HG02763 (cell line): ENCODE measurements around the gene PLPPR5.
"Not testable (repeated sequence)": the region's sequence is repeated elsewhere in the genome, so short reads cannot be mapped to it uniquely, and the experiment has no call there.

Source experiments
- ATAC-seq: cut with Tn5 transposase; IDR thresholded peaks from one replicate; pipeline ENCODE4 v1.9.1; 2021; ENCODE audit warnings: mild to moderate bottlenecking, moderate library complexity; ENCODE audit not compliant: unreplicated experiment

PLPPR5 gene, protein sequence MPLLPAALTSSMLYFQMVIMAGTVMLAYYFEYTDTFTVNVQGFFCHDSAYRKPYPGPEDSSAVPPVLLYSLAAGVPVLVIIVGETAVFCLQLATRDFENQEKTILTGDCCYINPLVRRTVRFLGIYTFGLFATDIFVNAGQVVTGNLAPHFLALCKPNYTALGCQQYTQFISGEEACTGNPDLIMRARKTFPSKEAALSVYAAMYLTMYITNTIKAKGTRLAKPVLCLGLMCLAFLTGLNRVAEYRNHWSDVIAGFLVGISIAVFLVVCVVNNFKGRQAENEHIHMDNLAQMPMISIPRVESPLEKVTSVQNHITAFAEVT

DNA sequence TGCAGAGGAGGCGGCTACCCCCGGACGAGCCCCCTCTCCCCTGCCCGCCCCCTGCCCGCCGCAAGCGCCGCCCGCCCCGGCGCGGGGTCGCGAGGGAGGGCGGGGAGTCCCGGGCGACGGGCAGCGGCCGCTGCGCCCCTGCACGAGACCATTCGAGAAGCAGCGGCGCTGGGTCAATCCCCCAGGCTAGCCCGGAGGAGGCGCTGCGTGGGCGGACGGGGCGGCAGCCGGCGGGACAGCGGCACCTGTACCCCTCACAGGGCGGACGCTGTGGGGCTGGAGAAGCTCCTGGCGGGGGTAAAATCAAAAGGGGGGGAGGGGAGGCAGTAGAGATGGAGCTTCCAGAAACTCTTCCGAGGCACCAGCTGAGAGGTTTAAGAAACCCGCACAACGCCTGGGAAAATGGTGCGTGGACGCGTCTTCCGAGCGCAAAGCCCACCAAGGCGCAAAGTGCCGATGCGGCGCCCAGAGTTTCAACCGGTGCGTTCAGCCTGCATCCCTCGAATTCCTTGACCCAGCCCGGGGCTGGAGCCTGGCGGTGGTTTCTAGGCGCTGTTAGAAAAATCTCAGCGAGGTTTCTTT is at the start of gene PLPPR5:
Gene PLPPR5 (minus strand): TSS at position 1 of the 582 bp plus-strand sequence. CDS start 190 bp downstream, outside the sequence.
- no peak for ATAC-seq

DNA sequence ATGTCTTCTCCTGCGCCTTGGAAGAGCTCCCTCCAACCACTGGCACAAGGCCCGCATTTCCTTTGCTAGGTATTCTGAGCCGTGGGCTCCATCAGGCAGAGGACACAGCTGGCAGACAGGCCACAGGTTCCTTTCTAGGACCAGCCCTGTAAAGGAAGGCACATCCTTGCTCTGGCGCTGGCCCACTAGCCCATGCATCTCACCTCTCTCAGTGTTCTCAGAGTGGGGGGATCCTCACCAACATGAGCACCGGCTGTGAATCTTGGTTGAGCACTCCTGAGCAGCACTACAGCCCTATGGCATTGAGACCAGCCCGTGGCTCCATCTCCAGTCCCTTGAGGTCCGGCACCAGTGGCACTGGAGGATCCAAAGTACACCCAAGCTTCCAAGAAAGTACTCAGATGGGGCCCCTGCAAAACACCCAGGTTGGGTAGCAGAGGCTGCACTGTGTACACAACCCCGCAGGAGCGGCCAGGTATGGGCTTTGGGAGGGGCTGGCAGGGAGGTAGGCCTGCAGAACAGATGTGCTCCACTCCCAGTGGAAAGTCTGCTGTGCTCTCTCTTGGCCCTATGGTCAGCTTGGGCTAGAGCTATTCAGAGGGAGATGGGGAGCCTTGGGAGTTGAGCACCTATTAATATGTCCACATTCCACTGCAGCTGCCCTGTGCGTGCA is 47.1 kb upstream of the PLPPR5 start:
- ATAC-seq = no peak

DNA sequence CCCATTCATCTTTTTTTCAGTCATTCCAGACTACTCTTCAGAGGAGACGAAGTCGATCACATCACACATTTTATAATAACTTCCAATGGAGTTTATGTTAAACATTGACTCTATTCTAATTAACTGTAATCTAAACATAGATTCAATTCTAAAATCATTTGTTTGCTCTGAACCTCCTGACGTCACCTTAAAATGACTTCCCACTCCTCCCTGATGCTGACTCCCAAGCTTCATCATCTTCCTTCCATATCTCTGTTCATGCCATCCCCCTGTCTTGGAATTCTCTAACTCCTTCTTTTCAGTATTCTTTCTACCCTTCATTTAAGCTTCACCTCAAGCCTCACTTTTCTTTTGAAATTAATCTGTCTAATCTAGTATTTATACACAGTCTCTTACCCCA is 45.1 kb upstream of the PLPPR5 start:
- ATAC-seq = no peak

- ATAC-seq = not testable (repeated sequence)
Measured at GRCh38 chr1:99036746-99037145, 32.1 kb upstream of the PLPPR5 start.

DNA sequence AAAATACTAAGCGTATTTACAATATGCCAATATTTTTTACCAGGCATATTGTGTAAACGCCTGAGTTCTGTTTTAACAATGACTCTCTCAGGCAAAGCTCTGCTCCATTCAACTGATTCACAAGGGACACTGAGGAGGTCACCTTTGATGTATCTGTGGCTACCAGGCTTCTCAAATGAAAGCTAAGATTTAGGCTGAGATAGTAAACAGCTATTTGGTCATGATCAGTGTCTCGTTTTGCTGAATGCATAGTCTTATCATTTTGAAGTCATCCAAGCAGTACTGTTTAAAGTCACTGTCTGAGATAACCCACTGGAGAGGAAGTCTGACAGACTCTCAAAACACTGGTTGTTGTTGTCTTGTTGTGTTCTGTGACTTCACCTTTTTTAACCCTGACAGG is 13.7 kb upstream of the PLPPR5 start:
- ATAC-seq = no peak

GRCh38 chr1:99017655-99018054 is 13.0 kb upstream of the PLPPR5 start:
- no peak for ATAC-seq

- no peak for ATAC-seq
Measured at GRCh38 chr1:99010679-99011078, 6.0 kb upstream of the PLPPR5 start.

- ATAC-seq = no peak
Measured at GRCh38 chr1:99007366-99007765, 2.7 kb upstream of the PLPPR5 start.

GRCh38 chr1:99005537-99005942 is 879 bp upstream of the PLPPR5 start:
- ATAC-seq = no peak

- no peak for ATAC-seq
Measured at GRCh38 chr1:99004254-99004860, 304 bp downstream of the PLPPR5 start.

DNA sequence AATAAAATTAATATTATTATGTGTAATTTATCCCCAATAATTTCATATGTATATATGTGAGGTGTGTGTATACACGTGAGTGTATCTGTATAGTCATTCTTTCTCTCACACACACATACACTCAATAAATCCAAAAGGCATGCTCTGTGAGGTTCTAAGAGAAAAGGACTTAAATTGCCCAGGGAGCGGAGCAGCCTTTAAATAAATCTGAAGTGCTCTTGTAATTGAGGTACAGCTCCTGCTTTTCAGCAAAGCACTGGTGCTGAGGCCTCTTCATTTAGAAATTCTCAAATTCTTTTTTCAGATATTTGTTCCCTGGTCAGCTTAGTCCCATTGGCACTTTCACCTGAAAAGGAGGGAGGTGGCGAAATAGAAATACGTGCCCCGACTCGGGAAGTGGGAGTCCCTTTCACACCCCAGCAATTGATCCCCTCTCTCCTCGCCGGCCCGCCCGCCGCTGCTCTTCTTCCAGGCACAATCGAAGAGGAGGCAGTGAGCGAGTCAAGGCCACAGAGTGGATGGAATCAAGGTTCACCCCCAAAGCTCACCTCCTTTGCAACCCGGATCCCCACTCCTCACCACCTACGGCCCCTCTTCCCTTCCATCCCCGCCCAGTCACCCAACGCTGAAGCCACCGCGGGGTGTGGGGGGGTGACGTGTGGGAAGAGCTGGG is 944 bp downstream of the PLPPR5 start:
- no peak for ATAC-seq

DNA sequence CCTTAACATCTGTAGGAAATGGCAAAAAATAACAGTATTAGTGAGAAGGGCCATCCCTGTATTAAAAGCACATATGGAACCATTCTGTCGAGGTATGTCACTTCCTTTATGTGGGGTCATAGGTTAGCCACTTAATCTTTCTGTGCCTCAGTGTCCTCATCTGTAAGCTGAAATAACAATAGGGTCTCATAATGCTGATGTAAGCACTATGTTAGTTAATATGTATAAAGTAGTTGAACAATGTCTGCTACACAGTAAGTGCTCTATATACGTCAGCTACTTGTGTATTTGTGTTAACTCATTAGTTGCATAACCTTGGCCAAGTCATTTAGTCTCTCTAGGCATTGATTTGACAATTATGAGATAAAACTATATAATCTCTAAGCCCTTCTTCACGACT is 11.8 kb downstream of the PLPPR5 start:
- ATAC-seq = no peak

DNA sequence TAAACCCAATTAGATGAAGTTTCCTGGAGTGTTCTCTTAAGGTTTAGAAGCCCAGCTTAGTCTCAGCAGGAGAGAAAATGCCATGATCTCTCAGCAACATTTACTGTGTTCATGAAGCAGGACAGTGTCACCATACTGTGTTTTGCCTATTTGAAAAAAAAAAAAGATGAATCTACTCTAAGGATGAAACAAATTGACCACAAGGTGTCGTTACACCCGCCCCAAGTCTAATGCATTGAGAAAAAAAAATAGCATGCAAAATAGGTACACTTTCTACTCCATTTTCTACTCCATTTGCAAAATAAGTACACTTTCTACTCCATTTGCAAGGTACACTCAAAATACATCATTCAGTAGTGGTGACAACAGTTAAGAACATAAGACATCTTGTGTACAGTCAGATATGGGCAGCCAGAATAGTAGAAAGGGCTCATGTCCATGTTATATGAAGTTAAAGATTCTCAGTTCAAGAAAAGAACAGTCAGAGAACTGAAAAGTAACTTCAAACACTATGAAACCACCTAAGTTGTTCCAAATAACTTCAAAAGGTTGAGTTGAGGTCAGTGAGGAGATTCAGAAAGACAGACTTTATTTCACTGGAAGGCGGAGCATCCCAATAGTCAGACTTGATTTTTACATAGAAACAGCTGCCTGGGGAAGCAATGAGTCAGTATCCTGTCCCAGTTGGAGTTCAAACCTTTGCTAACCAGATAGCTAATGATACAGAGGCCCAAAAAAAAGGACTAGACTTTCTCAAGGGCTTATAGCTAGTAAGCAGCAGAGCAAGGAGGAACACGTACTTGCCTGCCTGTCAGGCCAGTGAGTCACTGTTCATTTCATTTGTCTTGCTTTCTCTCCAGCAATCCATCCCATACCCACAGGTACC is 13.3 kb downstream of the PLPPR5 start:
- ATAC-seq = peak; percentile 55

DNA sequence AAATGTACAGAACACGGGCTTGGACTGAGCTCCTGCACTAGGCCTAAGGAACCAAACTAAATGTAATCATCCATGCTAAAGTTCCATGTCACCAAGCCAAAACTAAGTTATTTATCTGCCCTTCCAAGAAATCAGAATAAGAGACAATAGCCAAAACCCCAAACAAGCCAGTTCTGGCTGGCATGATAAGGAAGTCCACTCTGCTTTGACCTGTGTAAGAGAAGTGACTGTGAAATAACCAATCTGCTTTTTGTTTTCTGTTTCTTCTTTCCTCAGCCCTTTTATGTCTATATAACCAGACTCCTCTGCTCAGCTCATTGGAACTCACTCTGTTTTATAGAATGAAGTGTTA is 15.1 kb downstream of the PLPPR5 start:
- no peak for ATAC-seq

DNA sequence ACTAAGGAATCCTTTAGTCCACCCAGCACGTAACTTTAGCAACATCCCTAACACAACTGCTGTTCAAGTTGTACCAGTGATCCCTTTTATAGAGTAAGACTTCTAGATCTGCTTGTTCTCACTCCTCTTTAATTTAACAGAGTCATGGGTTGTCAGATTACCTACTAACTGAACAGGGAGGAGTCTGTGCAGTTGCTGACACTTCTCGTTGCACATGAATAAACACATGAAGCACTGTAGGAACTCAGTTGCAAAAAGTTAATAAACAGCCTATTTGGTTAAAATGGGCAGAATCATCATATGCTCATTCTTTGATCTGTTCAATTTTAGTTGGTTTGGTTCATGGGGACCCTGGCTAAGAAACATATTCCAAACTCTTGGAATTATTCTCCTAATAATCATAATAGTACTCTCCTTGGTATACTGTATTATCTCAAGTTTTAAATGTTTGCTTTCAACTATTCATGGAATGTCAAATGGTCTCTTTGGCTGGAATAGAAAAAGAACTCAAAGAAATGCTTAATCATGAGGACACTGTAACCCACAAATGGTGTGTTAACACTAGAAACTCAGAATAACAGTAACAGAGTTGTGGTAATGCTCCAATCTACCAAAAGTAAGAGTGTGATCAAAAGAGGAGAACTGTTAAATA is 15.6 kb downstream of the PLPPR5 start:
- ATAC-seq = peak; percentile 49

DNA sequence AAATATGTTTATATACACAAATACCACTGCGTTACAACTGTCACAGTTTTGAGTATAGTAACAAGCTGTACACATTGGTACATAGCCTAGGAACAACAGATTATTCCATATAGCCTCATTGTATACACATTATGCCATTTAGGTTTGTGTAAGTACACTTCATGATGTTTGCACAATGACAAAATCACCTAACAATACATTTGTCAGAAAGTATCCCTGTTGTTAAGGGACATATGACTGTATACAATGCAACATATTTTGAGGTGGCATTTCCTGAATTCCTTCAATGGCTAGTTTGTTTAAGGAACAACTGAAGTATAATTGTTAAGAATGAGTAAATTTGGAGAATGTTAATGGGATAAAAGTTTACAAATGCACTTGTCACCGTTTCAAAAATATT is 19.0 kb downstream of the PLPPR5 start:
- no peak for ATAC-seq

DNA sequence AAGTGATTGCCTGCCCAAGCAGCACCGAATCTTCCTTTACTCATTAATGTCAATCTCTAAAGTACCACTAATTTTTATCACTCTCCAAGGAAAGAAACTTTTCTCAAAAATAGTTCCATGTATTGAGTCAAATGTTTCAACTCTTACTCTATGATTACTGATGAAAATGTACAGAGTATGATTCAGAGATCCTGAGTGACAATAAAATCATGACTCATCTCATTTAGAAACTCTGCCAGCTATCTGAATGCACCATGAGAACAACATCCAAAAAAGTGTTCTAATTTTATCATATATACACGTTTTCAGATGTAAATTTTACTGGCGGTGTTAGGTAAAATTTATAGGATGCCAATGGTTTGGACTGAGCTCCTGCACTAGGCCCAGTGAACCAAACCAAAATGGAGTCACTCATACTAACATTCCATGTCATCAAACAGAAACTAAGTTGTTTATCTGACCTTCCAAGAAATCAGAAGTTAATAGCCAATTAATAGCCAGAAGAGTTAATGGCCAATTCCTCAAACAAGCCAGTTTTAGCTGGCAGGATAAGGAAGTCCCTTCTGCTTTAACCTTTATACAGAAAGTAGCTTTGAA is 22.6 kb downstream of the PLPPR5 start:
- no peak for ATAC-seq

DNA sequence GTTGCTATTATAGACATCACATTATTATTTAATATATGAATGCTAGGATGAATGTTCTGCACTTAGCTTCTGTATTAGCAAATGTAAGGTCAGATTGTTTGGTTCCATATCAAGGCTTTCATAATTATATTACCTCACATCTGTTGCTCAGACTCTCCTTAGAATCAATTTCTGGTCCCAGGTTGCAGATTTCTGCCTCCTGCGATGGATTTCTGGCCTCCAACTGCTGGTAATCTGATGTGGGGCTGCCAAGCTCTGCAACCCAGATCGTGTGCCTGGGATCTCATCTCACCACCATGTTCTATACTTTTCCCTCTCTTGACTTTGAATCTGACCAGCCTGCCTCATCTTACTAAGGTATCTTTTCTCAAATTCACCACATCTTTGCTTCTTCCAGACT is 25.2 kb downstream of the PLPPR5 start:
- no peak for ATAC-seq

- ATAC-seq = no peak
Measured at GRCh38 chr1:98975810-98976209, 28.9 kb downstream of the PLPPR5 start.
